NCI-H2196 (cell line): ENCODE data around the gene IGFBP2.
"Not testable (repeated sequence)": the region's sequence is repeated elsewhere in the genome, so short reads cannot be mapped to it uniquely, and the experiment has no call there.

Experiments used
- DNase-seq: peaks from one replicate; lab custom pipeline; 2025; ENCODE audit not compliant: unreplicated experiment; lab: John Stamatoyannopoulos, UW

The IGFBP2 gene, protein sequence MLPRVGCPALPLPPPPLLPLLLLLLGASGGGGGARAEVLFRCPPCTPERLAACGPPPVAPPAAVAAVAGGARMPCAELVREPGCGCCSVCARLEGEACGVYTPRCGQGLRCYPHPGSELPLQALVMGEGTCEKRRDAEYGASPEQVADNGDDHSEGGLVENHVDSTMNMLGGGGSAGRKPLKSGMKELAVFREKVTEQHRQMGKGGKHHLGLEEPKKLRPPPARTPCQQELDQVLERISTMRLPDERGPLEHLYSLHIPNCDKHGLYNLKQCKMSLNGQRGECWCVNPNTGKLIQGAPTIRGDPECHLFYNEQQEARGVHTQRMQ

DNA sequence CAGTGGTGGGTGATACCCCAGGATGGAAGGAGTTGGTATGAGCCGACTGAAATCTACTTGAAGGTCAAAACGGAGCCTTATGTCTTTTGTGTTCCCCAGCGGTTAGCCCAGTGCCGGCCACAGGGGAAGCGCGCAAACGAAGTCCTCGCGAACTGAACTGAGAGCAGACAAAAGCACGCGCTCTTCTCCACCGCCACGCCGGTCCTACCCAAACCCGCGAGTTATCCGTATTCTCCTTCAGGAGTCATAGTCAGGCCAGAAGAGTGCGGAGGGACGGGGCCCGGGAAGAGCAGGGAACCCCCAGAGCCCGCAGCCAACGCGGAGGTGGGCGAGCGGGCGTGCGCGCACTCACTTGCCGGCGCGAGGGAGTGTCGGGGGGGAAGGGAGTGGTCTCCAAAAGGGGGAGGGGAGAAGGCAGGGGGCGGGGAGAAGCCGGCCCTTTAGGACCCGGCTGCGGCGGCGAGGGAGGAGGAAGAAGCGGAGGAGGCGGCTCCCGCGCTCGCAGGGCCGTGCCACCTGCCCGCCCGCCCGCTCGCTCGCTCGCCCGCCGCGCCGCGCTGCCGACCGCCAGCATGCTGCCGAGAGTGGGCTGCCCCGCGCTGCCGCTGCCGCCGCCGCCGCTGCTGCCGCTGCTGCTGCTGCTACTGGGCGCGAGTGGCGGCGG is at the start of gene IGFBP2:
Gene IGFBP2 (plus strand): TSS at position 469 of the 664 bp plus-strand sequence. CDS start 104 bp downstream, at position 573.
- DNase-seq = peak; percentile 67

DNA sequence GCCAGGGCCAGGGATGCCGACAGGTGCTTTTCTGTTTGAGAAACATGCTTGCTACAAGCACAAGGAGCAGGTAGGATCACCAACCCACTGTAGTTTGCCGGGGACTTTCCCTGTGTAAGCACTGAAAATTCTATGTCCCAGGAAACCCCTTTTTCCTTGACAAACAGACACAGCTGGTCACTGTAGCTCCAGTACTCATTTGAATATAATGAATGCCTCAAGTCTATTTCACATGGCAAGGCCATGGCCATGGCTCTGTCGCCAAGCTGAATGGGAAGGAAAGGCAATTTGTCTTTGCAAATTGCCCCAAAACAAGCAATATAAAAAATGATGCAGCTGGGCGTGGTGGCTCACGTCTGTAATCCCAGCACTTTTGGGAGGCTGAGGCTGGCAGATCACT is 49.6 kb upstream of the IGFBP2 start:
- DNase-seq = no peak

GRCh38 chr2:216584112-216584511 is 49.1 kb upstream of the IGFBP2 start:
- DNase-seq = no peak

DNA sequence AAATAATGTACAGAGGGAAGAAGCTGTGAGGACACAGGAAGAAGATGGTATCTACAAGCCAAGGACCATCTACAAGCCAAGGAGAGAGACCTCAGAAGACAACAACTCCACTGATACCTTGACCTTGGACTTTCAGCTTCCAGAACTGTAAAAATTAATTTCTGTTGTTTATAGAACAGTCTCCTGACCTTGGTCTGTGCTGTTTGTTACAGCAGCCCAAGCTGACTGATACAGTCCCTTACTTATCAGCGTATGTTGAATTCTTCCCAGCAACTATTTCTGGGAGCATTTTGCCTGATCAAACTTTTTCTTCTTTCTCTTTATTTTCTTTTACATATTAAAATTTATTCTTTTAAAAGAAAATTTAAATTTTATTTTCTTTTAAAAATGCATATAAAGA is 47.8 kb upstream of the IGFBP2 start:
- no peak for DNase-seq

DNA sequence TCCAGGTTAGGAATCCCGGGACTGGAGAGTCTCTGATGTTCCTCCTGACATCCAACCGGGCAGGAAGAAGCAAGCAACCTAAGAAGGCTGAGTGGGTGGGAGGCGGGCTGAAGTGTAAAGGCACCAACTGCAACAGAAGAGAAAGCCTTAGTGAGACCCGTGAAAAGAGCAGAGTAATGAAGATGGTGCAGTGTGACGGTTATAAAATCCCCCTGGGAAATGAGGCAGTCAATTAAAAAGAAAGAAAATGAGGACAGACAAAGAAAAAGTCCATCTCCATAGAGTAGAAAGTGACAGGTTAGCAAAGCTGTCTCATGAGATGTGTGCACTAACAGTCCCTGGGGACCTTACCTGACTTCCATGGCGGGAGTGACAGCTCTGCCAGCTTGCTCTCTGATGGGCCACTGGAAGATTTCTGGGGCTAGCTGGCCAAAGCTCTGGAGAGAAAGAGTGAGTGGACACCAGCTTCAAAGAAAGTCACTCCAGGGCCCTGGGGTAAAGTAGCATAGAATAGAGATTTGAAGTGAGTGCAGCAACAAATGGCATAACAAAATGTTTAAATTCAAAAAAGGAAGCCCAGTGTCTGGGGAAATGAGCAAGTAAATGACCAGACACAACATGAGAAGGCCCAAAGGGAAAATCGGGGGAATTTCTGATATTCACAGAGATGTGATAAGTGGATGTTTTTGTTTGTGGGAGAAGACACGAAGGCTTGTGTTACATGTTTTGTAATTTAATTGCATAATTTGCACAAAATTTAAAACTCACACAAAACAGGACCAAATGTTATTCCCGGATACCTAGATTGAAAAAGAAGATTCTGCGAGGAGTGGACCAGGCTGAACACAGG is 44.1 kb upstream of the IGFBP2 start:
- DNase-seq = no peak

DNA sequence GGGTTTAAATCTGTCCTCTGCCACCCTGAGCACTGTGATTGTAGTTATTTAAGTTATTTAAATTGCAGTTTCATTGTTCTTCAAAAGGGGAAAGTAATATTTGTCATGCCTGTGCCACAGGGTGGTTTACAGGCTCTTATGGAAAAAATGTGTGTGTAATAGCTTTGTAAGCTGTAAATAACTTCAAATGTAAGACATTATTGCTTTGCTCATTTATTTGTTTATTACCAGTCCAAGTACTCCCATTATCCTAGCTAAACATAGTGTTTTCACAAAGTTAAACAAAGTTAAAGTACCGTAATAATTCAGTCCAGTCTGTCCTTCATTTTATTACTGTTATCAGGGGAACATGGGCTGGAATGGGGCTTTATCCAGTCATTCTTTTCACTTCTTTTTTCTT is 43.4 kb upstream of the IGFBP2 start:
- no peak for DNase-seq

GRCh38 chr2:216590780-216591179 is 42.4 kb upstream of the IGFBP2 start:
- no peak for DNase-seq

DNA sequence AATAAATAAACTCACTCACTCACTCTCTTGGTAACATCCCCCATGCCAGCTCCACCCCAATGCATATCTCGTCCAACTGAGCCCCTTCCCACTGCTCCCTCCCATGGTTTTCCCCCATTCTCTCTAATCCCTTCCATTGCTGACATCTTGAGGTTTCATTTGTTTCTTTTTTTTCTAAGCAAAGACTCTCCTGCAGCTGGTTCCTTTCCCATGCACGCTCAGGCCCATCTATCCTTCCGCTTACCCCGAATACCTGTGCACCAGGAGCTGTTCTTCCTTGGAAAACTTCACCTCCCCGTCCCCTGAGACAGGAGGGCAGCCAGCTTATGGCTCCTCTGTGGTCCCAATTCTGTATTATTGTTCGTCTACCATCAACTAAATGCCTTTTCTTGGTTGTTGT is 41.7 kb upstream of the IGFBP2 start:
- DNase-seq = no peak

GRCh38 chr2:216594081-216594480 is 39.1 kb upstream of the IGFBP2 start:
- no peak for DNase-seq

DNA sequence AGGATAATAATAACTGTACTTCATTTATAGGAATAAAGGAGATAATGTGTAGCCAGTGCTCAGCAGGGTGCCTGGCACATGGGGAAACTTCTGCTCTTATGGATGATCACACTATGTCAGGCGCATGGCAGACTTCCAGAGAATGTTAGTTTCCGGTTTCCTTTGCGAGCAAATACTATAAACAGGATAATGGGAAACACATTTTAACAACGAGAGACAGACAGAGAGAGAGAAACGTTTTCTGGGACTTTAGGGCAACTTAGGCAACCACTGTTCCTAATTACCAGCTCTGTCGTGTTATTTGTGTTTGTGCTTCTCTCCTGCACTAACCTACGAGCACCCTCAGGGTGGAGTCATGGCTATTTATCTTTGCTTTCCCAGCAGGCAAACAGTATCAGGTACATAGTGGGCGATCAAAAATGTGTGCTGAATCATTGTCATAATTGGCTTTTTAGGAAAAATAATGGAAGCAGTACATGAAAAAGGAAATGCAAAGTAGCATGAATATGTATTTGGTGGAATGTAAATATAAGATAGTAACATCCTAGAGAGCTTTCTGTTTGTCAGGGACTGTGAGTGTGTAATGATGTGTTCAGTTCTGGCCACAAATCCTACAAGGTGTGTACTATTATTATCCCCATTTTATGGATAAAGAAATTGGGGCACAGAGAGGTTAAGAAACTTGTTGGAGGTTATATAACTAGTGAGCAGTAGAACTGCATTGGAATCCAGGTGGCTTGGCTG is 36.8 kb upstream of the IGFBP2 start:
- DNase-seq = peak; percentile 49

DNA sequence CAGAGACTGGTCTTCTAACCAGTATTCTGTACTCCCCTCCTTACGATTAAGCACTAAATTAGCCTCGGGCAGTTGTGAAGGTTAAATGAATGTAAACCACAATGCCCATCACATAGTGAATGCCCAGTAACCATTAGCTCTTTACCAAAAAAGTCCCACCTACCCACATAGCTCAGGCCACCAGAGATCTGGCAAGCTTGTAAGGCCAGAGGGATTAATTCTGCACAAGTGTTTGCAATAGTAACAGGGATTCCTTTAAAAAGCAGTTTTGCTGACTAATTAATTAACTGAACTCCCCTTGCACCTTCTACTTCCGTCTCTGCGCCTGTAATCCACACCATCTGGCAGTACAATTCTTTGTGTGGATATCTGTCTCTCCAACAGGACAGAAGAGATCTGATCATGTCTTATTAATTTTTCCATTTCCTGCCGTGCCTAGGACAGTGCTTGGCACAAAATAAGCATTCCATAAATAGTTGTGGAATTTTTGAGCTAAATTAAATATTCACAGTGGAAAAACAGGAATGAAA is 36.2 kb upstream of the IGFBP2 start:
- DNase-seq = peak; percentile 34

GRCh38 chr2:216597825-216598224 is 35.4 kb upstream of the IGFBP2 start:
- not testable (repeated sequence) for DNase-seq

DNA sequence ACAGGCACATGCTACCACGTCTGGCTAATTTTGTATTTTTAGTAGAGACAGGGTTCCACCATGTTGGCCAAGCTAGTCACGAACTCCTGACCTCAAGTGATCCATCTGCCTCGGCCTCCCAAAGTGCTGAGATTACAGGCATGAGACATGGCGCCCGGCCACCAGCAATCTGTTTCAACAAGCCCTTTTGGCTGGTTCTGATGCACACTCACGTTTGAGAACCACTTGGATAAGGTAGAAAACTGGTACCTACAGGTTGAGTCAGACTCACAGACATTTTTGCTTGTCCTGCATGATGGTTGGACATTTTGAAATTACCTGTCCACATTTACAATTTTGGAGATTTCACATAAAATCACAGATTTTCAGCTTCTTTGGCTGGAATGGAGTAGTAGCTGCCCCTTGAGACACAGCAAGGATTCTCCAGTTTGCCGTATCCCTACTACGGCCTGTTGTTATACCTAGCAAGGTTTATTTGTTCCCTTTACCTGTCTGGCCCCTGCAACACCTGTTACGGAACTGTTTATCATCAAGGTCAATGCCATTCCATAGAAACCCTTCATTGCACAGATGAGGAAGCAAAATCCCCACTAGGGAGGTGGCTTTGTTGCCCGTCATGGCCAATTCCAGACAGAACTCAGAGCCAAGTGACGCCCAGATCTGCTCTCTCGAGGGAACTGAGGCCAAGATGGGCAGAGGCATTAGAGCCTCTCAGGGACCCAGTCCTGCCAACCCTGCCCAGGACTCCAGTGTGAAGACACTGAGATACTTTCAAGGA is 31.4 kb upstream of the IGFBP2 start:
- no peak for DNase-seq

DNA sequence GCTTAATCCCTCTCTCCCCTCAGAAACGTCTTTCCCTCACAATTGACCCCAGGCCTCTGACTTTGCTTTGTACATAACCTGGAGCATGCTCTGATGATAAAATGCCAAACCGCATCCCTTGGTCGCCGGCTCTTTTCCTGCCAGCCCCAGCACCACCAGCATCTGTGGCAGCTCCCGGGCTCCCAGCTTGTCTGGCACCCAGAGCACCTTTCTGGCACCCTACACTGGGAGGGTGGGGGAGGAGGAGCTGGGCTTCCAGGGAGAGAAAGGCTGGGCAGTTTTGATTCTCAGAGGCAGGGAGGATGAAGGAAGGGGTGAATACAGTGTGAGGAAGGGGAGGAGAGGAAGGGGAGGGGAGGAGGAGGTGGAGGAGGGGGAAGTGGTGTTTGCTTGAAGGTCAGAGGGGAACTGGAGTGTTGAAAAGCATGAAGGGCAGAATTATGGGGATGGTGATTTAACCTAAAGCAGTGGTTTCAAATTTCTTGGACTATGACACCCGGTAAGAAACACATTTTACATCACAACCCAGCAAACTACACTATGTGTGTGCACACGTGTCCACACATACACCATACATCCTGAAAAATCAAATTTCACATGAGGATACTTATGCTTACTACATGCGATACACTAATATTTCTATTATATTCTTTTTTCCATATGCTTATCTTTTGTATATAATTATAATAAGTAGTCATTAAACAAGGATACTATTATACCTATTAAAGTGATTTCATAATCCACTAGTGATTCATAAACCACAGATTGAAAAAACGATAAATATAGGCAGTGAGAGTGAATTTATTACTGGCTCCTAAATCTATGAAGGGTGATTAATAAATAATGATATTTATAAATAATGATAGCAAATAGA is 30.0 kb upstream of the IGFBP2 start:
- peak; percentile 35 for DNase-seq

DNA sequence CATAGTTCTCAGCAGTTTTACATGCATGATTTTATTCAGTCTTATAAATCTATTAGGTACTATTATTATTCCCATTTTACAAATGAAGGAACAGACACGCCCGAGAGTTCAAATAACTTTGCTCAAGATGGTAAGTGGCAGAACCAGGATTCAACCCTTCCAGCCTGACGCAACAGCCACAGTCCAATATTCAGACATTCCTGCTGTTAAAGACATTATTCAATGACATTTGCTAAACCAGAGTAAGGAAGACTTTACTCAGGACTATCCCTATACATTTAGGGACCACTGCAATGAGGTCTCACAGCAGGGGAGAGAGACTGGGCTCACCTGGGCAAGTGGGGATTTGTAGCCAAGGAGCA is 29.4 kb upstream of the IGFBP2 start:
- no peak for DNase-seq

DNA sequence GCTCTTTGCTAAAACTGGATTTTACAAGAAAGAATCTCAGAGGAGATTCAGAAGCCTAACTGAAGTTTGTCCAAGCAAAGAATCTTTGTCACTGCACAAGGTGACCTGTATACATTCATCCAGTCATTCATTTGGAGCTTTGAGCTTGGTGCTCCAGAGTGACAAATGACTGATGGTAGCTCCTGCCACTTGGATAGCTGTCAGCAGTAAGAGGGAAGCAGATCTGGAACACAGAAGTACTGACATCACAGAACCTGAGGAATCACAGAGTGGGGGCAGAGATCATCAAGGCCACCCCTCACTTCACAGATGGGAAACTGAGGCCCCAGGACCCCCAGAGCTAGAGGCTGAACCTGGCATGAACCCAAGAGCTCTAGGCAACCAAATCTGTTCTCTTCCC is 28.8 kb upstream of the IGFBP2 start:
- no peak for DNase-seq

DNA sequence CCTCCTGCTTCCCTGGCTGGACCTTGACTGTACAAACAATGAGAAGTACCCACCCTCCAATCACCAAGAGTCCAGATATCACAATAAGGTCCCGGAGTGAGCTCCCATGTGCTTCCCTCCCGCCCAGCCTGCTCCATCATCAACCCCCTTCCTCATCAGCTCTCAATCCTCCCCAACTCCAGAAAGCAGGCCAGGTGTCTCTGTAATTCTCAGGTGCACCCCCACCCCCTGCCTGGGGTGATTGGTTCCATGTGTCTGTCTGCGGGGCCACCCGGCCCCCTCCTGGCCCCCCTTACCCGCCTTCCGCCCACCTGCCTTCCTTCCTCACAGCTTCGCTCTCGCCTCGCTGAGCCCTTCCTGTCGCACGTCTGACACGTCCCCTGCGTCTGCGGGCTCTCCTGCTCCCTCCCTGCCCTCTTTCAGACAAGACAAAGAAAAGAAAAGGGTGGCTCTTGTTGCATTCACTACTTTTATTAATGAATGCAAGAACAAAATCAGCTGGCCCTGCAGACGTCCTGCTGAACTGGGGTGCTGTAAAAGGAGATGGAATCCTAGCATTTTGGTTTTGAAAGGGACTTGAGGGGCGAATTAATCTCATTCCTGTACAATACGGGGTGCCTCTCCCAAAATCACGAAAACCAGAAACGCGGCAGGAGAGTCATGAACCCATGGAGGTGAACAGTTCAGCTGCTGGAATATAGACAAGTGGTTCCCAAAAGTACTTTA is 26.5 kb upstream of the IGFBP2 start:
- no peak for DNase-seq

- DNase-seq = no peak
These were observed 26.0 kb upstream of the IGFBP2 start for GRCh38 chr2:216607277-216607560.

GRCh38 chr2:216608525-216608924 is 24.7 kb upstream of the IGFBP2 start:
- no peak for DNase-seq
